Loucy (cell line): Measurements from ENCODE around the gene EIF2S2.

Source experiments
- H2AFZ ChIP-seq: fragments of 200-600 bp; sonication (generic); 2 replicates; pipeline ENCODE4 v1.6.0; 2016; ENCODE audit warnings: antibody characterized with exemption, mild to moderate bottlenecking, low read length, moderate library complexity
- H3F3A ChIP-seq: fragments of 200-600 bp; 2 replicates; pipeline ENCODE4 v1.6.0; 2016; ENCODE audit warnings: antibody characterized with exemption, low read depth, mild to moderate bottlenecking
- H3K27me3 ChIP-seq: fragments of 200-600 bp; sonication (generic); 2 replicates; pipeline ENCODE4 v1.6.1; 2014; ENCODE audit warnings: low read length, mild to moderate bottlenecking; ENCODE audit not compliant: insufficient read depth, poor library complexity, severe bottlenecking
- H3K36me3 ChIP-seq: fragments of 200-600 bp; sonication (generic); 2 replicates; pipeline ENCODE4 v1.6.1; 2016; ENCODE audit warnings: low read length; ENCODE audit not compliant: insufficient read depth
- H3K4me1 ChIP-seq: fragments of 200-600 bp; sonication (generic); 2 replicates; pipeline ENCODE4 v1.5.1; 2014; ENCODE audit warnings: low read length, mild to moderate bottlenecking; ENCODE audit not compliant: insufficient read depth, poor library complexity, severe bottlenecking
- H3K4me2 ChIP-seq: fragments of 200-600 bp; sonication (generic); 2 replicates; pipeline ENCODE4 v1.6.0; 2014; ENCODE audit warnings: antibody characterized with exemption, low read length, low read depth, mild to moderate bottlenecking; ENCODE audit not compliant: poor library complexity, severe bottlenecking
- H3K4me3 ChIP-seq: fragments of 200-600 bp; sonication (generic); 2 replicates; pipeline ENCODE4 v1.5.1; 2014; ENCODE audit warnings: low read length, mild to moderate bottlenecking, mixed read lengths; ENCODE audit not compliant: poor library complexity, severe bottlenecking
- H3K79me2 ChIP-seq: fragments of 200-600 bp; sonication (generic); 2 replicates; pipeline ENCODE4 v1.6.1; 2014; ENCODE audit warnings: low read length; ENCODE audit not compliant: insufficient read depth
- H3K9ac ChIP-seq: fragments of 200-600 bp; sonication (generic); 2 replicates; pipeline ENCODE4 v1.6.0; 2014; ENCODE audit warnings: mild to moderate bottlenecking, low read depth, low read length, moderate library complexity; ENCODE audit not compliant: poor library complexity, severe bottlenecking
- H3K9me2 ChIP-seq: fragments of 200-600 bp; sonication (generic); replicated peaks from 2 replicates; pipeline ENCODE4 v1.6.1; 2016; ENCODE audit warnings: low read depth, low read length, mixed read lengths
- H3K9me3 ChIP-seq: fragments of 200-600 bp; sonication (generic); 2 replicates; pipeline ENCODE4 v1.6.1; 2014; ENCODE audit warnings: mild to moderate bottlenecking, antibody characterized with exemption, low read length, low read depth; ENCODE audit not compliant: insufficient read depth
- H4K20me1 ChIP-seq: fragments of 200-600 bp; sonication (generic); 2 replicates; pipeline ENCODE4 v1.6.0; 2014; ENCODE audit warnings: antibody characterized with exemption, low read length, mild to moderate bottlenecking; ENCODE audit not compliant: insufficient read depth, poor library complexity, severe bottlenecking
- CTCF ChIP-seq: fragments of 200-600 bp; sonication (generic); conservative IDR thresholded peaks from 2 replicates; pipeline ENCODE4 v1.5.1; 2014; ENCODE audit warnings: mild to moderate bottlenecking, antibody characterized with exemption, low read length
- EZH2phosphoT487 ChIP-seq: fragments of 200-600 bp; IDR thresholded peaks from 2 replicates; pipeline ENCODE4 v1.6.1; 2018; ENCODE audit warnings: antibody characterized with exemption, mild to moderate bottlenecking, moderate library complexity, borderline replicate concordance

Gene EIF2S2

GRCh38 chr20:34049897-34050695 is 61.9 kb downstream of the EIF2S2 start:
- H3K9ac ChIP-seq: no peak overlapping the region
- H3K27me3 ChIP-seq: no peaks in the 10 kb centered on the region
- H3K79me2 ChIP-seq: peaks cover 95% of the 10 kb centered on the region
- H3K36me3 ChIP-seq: peaks cover 15% of the 10 kb centered on the region; the same call in 1 of the 2 replicates
- H2AFZ ChIP-seq: no peak overlapping the region
- TF ChIP-seq CTCF (no peak), EZH2phosphoT487 (no peak)
- H3K9me2 ChIP-seq: no peaks in the 10 kb centered on the region
- H4K20me1 ChIP-seq: peaks cover 84% of the 10 kb centered on the region
- no peaks in the 10 kb centered on the region for H3K9me3 ChIP-seq
- H3K4me3 ChIP-seq: no peak overlapping the region
- H3F3A ChIP-seq: no peaks in the 10 kb centered on the region
- H3K4me1 ChIP-seq: peaks cover 9% of the 10 kb centered on the region
- no peak overlapping the region for H3K4me2 ChIP-seq

- Histone ChIP-seq H3K4me1 (peaks cover 2% of the 10 kb centered on the region), H3K9me3 (no peaks in the 10 kb centered on the region), H3K9me2 (no peaks in the 10 kb centered on the region), H4K20me1 (peaks cover 85% of the 10 kb centered on the region), H3K9ac (no peak overlapping the region), H3K79me2 (peaks cover 95% of the 10 kb centered on the region), H2AFZ (no peak overlapping the region), H3K4me2 (no peak overlapping the region), H3K36me3 (peaks cover 19% of the 10 kb centered on the region; the same call in 1 of the 2 replicates), H3K4me3 (no peak overlapping the region), H3K27me3 (no peaks in the 10 kb centered on the region), H3F3A (no peaks in the 10 kb centered on the region)
- TF ChIP-seq CTCF (no peak), EZH2phosphoT487 (no peak)
Measured at GRCh38 chr20:34049389-34049788, 62.7 kb downstream of the EIF2S2 start.

- Histone ChIP-seq H4K20me1 (peaks cover 87% of the 10 kb centered on the region), H3K4me1 (no peaks in the 10 kb centered on the region), H3K4me2 (no peak overlapping the region), H3K27me3 (no peaks in the 10 kb centered on the region), H3K9ac (no peak overlapping the region), H3K9me2 (no peaks in the 10 kb centered on the region), H3K79me2 (peaks cover 96% of the 10 kb centered on the region), H3F3A (no peaks in the 10 kb centered on the region), H2AFZ (no peak overlapping the region), H3K9me3 (no peaks in the 10 kb centered on the region), H3K4me3 (no peak overlapping the region), H3K36me3 (peaks cover 19% of the 10 kb centered on the region; the same call in 1 of the 2 replicates)
- TF ChIP-seq EZH2phosphoT487: no peak
- TF ChIP-seq CTCF: no peak
Measured at GRCh38 chr20:34047917-34048316, 64.1 kb downstream of the EIF2S2 start.
